Measurements from ENCODE around the gene CARF.

The CARF gene

GRCh38 chr2:203019142-203019541 lies 107.1 kb downstream of the CARF start:
- no peak for DNase-seq (ENCODE audit: low read depth in 2 of 2)
- TF ChIP-seq CTCF (IDR thresholded peaks at IDR 0.05; ENCODE audit: low read depth, low read length): no peak
- H3K4me3 ChIP-seq (replicated peaks in 1 of 2; ENCODE audit: low read depth in 2 of 2, low read length in 2 of 2): peak overlapping the region in 1 of 2 donors; percentile 77

- DNase-seq (ENCODE audit: low read depth in 2 of 2): peak in 1 of 2 donors; percentile 49
- no peak for TF ChIP-seq CTCF (IDR thresholded peaks at IDR 0.05; ENCODE audit: low read depth, low read length)
- no peak overlapping the region for H3K4me3 ChIP-seq (replicated peaks in 1 of 2; ENCODE audit: low read depth in 2 of 2, low read length in 2 of 2)
These were observed 109.9 kb downstream of the CARF start for GRCh38 chr2:203021991-203022390.

- TF ChIP-seq CTCF (IDR thresholded peaks at IDR 0.05; ENCODE audit: low read depth, low read length): no peak
- no peak overlapping the region for H3K4me3 ChIP-seq (replicated peaks in 1 of 2; ENCODE audit: low read depth in 2 of 2, low read length in 2 of 2)
- DNase-seq (ENCODE audit: low read depth in 2 of 2): peak; percentile 32 to 59
These were observed 110.7 kb downstream of the CARF start for GRCh38 chr2:203022751-203023150.

GRCh38 chr2:203025592-203025991 lies 113.5 kb downstream of the CARF start:
- no peak for DNase-seq (ENCODE audit: low read depth in 2 of 2)
- no peak overlapping the region for H3K4me3 ChIP-seq (replicated peaks in 1 of 2; ENCODE audit: low read depth in 2 of 2, low read length in 2 of 2)
- TF ChIP-seq CTCF (IDR thresholded peaks at IDR 0.05; ENCODE audit: low read depth, low read length): no peak

GRCh38 chr2:203030545-203030944 lies 118.5 kb downstream of the CARF start:
- H3K4me3 ChIP-seq (replicated peaks in 1 of 2; ENCODE audit: low read depth in 2 of 2, low read length in 2 of 2): no peak overlapping the region
- no peak for TF ChIP-seq CTCF (IDR thresholded peaks at IDR 0.05; ENCODE audit: low read depth, low read length)
- DNase-seq (ENCODE audit: low read depth in 2 of 2): no peak

GRCh38 chr2:203030991-203031390 lies 118.9 kb downstream of the CARF start:
- no peak for DNase-seq (ENCODE audit: low read depth in 2 of 2)

More at GRCh38 chr2:203030991-203031390, 118.9 kb downstream of the CARF start:
- no peak for TF ChIP-seq CTCF (IDR thresholded peaks at IDR 0.05; ENCODE audit: low read depth, low read length)
- no peak overlapping the region for H3K4me3 ChIP-seq (replicated peaks in 1 of 2; ENCODE audit: low read depth in 2 of 2, low read length in 2 of 2)
